Measurements from ENCODE around the gene TNS3.

- no peak for TF ChIP-seq HBP1 (CRISPR knock-in tag; IDR thresholded peaks at IDR 0.05; ENCODE audit: low read depth)
- TF ChIP-seq POLR2A (IDR thresholded peaks at IDR 0.05; ENCODE audit: insufficient read depth in 1 of 2, low read depth in 2 of 2, low read length in 2 of 2): no peak
- TF ChIP-seq FOXK2 (IDR thresholded peaks at IDR 0.05): no peak
- no peak for TF ChIP-seq CREM (IDR thresholded peaks at IDR 0.05)
- no peak for TF ChIP-seq CREM (CRISPR knock-in tag; IDR thresholded peaks at IDR 0.05)
- TF ChIP-seq ZNF318 (CRISPR knock-in tag; IDR thresholded peaks at IDR 0.05): no peak
- no peak for TF ChIP-seq NR2F1 (CRISPR knock-in tag; IDR thresholded peaks at IDR 0.05)
- TF ChIP-seq, protein P1, sequence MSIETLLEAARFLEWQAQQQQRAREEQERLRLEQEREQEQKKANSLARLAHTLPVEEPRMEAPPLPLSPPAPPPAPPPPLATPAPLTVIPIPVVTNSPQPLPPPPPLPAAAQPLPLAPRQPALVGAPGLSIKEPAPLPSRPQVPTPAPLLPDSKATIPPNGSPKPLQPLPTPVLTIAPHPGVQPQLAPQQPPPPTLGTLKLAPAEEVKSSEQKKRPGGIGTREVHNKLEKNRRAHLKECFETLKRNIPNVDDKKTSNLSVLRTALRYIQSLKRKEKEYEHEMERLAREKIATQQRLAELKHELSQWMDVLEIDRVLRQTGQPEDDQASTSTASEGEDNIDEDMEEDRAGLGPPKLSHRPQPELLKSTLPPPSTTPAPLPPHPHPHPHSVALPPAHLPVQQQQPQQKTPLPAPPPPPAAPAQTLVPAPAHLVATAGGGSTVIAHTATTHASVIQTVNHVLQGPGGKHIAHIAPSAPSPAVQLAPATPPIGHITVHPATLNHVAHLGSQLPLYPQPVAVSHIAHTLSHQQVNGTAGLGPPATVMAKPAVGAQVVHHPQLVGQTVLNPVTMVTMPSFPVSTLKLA (IDR thresholded peaks at IDR 0.05): no peak
- no peak for TF ChIP-seq ZNF12 (CRISPR knock-in tag; IDR thresholded peaks at IDR 0.05)
Observed at GRCh38 chr7:47604496-47604890, 22.6 kb upstream of the TNS3 start.

Measured in HepG2 (cell line).